ENCODE measurements around the gene SPEN.

GRCh38 chr1:15911927-15912326, 64.4 kb downstream of the SPEN start:
- no peak for TF ChIP-seq RAD21 (IDR thresholded peaks at IDR 0.05; ENCODE audit: low read length)
- TF ChIP-seq MXI1 (IDR thresholded peaks at IDR 0.05; ENCODE audit: borderline replicate concordance, low read depth, low read length), result no peak
- TF ChIP-seq CTCF (conservative IDR thresholded peaks at IDR 0.05; ENCODE audit: low read depth, low read length), result no peak
- no peak for TF ChIP-seq POLR2A (IDR thresholded peaks at IDR 0.05; ENCODE audit: low read depth, low read length)
- no peak for TF ChIP-seq MAZ (IDR thresholded peaks at IDR 0.05; ENCODE audit: borderline replicate concordance, low read depth, low read length)
- TF ChIP-seq CEBPB (IDR thresholded peaks at IDR 0.05; ENCODE audit: low read depth, low read length), result no peak
